Measurements from ENCODE around the gene PAQR6.
A peak's percentile ranks its signal among the peaks of the same experiment; 100 is the strongest.

PAQR6 gene

GRCh38 chr1:156262461-156263287 is 14.8 kb upstream of the PAQR6 start:
- DNase-seq, result no peak

GRCh38 chr1:156260896-156261295 is 13.0 kb upstream of the PAQR6 start:
- DNase-seq, result no peak

- DNase-seq, result no peak
These were observed 11.9 kb upstream of the PAQR6 start for GRCh38 chr1:156259805-156260204.

- DNase-seq, result no peak
These were observed 11.0 kb upstream of the PAQR6 start for GRCh38 chr1:156258859-156259258.

GRCh38 chr1:156257711-156258110 is 9.9 kb upstream of the PAQR6 start:
- DNase-seq, result no peak

GRCh38 chr1:156253634-156254033 is 5.8 kb upstream of the PAQR6 start:
- DNase-seq, result no peak

GRCh38 chr1:156251527-156251926 is 3.7 kb upstream of the PAQR6 start:
- no peak for DNase-seq

- DNase-seq, result no peak
These were observed 1.7 kb upstream of the PAQR6 start for GRCh38 chr1:156249593-156249992.

GRCh38 chr1:156248323-156248683 is 447 bp upstream of the PAQR6 start:
- no peak for DNase-seq

- no peak for DNase-seq
These were observed 936 bp downstream of the PAQR6 start for GRCh38 chr1:156246781-156247459.

- DNase-seq, result no peak
These were observed 1.5 kb downstream of the PAQR6 start for GRCh38 chr1:156246241-156246780.

GRCh38 chr1:156245451-156246232 is 2.2 kb downstream of the PAQR6 start:
- no peak for DNase-seq

GRCh38 chr1:156244712-156245111 is 3.1 kb downstream of the PAQR6 start:
- DNase-seq, result no peak

- DNase-seq, result no peak
These were observed 3.7 kb downstream of the PAQR6 start for GRCh38 chr1:156244126-156244525.

- DNase-seq, result no peak
These were observed 5.1 kb downstream of the PAQR6 start for GRCh38 chr1:156242738-156243137.

- no peak for DNase-seq
These were observed 5.9 kb downstream of the PAQR6 start, which contains the start of gene BGLAP for GRCh38 chr1:156241926-156242325. Gene BGLAP (plus strand): TSS chr1:156242184. CDS start chr1:156242232, 48 bp downstream.

GRCh38 chr1:156241311-156241811 is 6.5 kb downstream of the PAQR6 start:
- no peak for DNase-seq

GRCh38 chr1:156238248-156238647 is 9.6 kb downstream of the PAQR6 start:
- no peak for DNase-seq

GRCh38 chr1:156236164-156236563 is 11.7 kb downstream of the PAQR6 start:
- DNase-seq, result no peak

- DNase-seq, result no peak
These were observed 14.3 kb downstream of the PAQR6 start for GRCh38 chr1:156233426-156234127.

GRCh38 chr1:156232201-156232894 is 15.5 kb downstream of the PAQR6 start:
- DNase-seq, result peak; percentile 42 to 49

GRCh38 chr1:156230473-156230837 is 17.4 kb downstream of the PAQR6 start:
- DNase-seq, result no peak
